Left lung (tissue), 10 donors: ENCODE data around the gene PLD2. TPM values are rescaled to one million over a fixed set of nuclear protein-coding genes. Genes with fewer than 3 reads are reported as not detected.
A peak's percentile ranks its signal among the peaks of the same experiment; 100 is the strongest.

ENCODE experiments used
- ATAC-seq: fragments of 200-7000 bp; cut with Tn5 transposase; one replicate; pipeline ENCODE4 v1.9.1; 2020; ENCODE audit warnings: moderate library complexity
- DNase-seq, 4 donors: peaks; one replicate each; pipeline ENCODE4 v3.0.0-alpha.2; 2013 to 2020
- H3K27ac ChIP-seq, 2 donors: fragments of 200-600 bp; sonication (generic) in 1 of 2; one replicate each; pipeline versions ENCODE4 v1.5.0 to v1.8.0; 2020 to 2021
- H3K27me3 ChIP-seq, 2 donors: fragments of 200-600 bp; sonication (generic) in 1 of 2; one replicate each; pipeline versions ENCODE4 v1.5.0 to v1.8.0; 2020 to 2021
- H3K36me3 ChIP-seq, 2 donors: fragments of 200-600 bp; sonication (generic) in 1 of 2; one replicate each; pipeline versions ENCODE4 v1.5.0 to v1.8.0; 2020 to 2021
- H3K4me1 ChIP-seq, 2 donors: fragments of 200-600 bp; one replicate each; pipeline ENCODE4 v1.8.0; 2021
- H3K4me3 ChIP-seq, 2 donors: fragments of 200-600 bp; sonication (generic) in 1 of 2; one replicate each; pipeline versions ENCODE4 v1.5.0 to v1.8.0; 2020 to 2021; ENCODE audit warnings: mild to moderate bottlenecking in 1 of 2
- H3K9me3 ChIP-seq, 2 donors: fragments of 200-600 bp; sonication (generic) in 1 of 2; one replicate each; pipeline versions ENCODE4 v1.5.0 to v1.8.0; 2020 to 2021
- intact Hi-C, 2 donors: fragments of 100-400 bp; cut with DNase I; formaldehyde crosslinking; loops; one replicate each; pipeline versions ENCODE4 v1.11.2 to v1.14.2; 2022
- polyA plus RNA-seq, 6 donors: library from polyadenylated mRNA; unstranded; fragments of 120-200 nt; gene quantifications; one replicate each; pipeline ENCODE4 v1.2.1, GENCODE V29; 2013; ENCODE audit not compliant: insufficient read length in 6 of 6
- total RNA-seq, 2 donors: library from RNA; stranded (reverse); fragmentation: NEBNext Ultra II Directional; extraction: Animal tissue kit (Norgen Biotek cat#: 25700); gene quantifications; one replicate each; pipeline ENCODE4 v1.2.1, GENCODE V29; 2021
- TF ChIP-seq, protein P1 (sequence below), 2 donors: fragments of 200-600 bp; sonication (generic) in 1 of 2; IDR thresholded peaks; one replicate each; pipeline versions ENCODE4 v1.5.0 to v1.8.0; 2021; ENCODE audit warnings: antibody characterized with exemption in 2 of 2
- donor health status: DM: no; HTN: yes; CAD: no.
- donor health status: DM: no; HTN: no; CAD: no.

PLD2 gene
- total and polyA plus RNA-seq, 8 donors = 30.0 to 70.0 (median 59.0) TPM

DNA sequence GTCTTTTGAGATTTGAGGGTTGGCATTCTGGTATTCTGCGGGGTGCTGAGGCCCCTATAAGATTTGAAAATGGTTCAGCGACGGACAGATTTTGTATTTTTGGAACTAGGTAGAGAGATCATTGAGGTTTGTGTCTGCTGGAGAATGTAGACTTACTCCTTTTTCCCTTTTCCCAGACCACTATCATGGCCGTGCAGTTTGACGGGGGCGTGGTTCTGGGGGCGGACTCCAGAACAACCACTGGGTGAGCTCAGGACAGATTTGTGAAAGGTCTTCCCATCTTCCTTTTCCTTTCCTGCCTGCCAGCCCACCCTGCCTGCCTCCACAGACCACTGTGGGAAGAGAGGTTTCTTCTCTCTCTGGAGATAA is 10.4 kb upstream of the PLD2 start:
- Histone ChIP-seq H3K9me3 (no peaks in the 10 kb centered on the region), H3K27ac (peak overlapping the region; percentile 57 to 66), H3K27me3 (peaks cover 0 to 10% of the 10 kb centered on the region in 2 donors), H3K4me3 (peak overlapping the region; percentile 60 to 89), H3K4me1 (peaks cover 7 to 12% of the 10 kb centered on the region in 2 donors), H3K36me3 (peaks cover 0 to 27% of the 10 kb centered on the region in 2 donors)
- intact Hi-C loops = no loop called here
- TF ChIP-seq, protein P1, sequence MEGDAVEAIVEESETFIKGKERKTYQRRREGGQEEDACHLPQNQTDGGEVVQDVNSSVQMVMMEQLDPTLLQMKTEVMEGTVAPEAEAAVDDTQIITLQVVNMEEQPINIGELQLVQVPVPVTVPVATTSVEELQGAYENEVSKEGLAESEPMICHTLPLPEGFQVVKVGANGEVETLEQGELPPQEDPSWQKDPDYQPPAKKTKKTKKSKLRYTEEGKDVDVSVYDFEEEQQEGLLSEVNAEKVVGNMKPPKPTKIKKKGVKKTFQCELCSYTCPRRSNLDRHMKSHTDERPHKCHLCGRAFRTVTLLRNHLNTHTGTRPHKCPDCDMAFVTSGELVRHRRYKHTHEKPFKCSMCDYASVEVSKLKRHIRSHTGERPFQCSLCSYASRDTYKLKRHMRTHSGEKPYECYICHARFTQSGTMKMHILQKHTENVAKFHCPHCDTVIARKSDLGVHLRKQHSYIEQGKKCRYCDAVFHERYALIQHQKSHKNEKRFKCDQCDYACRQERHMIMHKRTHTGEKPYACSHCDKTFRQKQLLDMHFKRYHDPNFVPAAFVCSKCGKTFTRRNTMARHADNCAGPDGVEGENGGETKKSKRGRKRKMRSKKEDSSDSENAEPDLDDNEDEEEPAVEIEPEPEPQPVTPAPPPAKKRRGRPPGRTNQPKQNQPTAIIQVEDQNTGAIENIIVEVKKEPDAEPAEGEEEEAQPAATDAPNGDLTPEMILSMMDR (IDR thresholded peaks at IDR 0.05) = no peak
- ATAC-seq = peak; percentile 48
- no peak for DNase-seq

DNA sequence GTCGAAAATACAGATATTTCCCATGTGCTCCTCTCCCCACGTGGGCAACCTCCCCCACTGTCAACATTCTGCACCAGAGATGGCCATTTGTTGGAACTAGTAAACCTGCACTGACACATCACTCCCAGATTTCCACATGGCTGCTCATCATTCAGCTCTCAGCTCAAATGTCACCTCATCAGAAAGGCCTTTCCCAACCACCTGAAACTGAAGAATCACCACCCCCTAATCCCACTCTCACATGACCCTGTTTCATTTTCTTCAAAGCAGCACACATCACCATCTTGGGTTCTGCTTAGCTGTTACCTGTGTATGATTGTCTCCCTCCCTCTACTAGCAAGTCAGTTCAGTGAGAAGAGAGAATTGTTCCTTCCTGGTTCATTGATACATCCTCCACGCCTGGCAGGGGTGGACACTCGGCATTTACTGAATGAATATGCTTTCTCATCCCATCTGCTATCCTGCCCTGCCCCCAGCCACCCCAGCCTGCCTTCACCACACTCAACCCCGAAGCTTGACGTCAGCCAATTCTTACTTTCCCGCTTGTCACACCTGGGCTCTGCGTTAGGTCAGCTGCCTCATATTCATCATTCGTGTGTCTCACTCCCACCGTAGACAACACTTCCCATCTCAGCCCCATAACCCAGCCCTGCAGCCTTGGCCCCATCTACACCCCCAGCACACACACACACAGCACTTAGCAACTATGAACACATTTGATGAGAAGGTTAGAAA is 6.3 kb upstream of the PLD2 start:
- Histone ChIP-seq H3K27ac (no peak overlapping the region), H3K4me3 (no peak overlapping the region), H3K9me3 (no peaks in the 10 kb centered on the region), H3K27me3 (peaks cover 0 to 8% of the 10 kb centered on the region in 2 donors), H3K4me1 (peaks cover 7 to 12% of the 10 kb centered on the region in 2 donors), H3K36me3 (peaks cover 0 to 27% of the 10 kb centered on the region in 2 donors)
- ATAC-seq (no peak), DNase-seq (no peak)
- intact Hi-C loops = no loop called here
- TF ChIP-seq, protein P1 (IDR thresholded peaks at IDR 0.05) = no peak

DNA sequence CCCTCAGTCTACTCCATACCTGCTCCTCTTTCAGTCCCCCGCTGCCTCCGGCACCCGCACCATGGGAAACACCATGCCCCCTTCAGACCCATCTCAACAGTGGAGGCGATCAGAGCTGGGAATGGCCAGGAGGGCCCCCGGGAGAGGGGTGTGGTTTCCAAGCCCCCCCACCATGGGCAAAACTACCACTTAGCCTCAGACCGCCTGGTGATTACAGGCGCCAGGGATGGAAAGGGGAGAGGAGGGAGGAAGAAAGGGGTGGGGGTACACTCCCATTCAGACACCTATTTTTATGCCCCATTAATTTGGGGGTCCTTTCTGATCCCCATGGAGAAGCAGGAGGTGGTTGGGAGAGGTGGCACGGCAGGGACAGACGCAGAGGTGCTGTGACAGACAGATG is 4.7 kb upstream of the PLD2 start, which contains the start of gene C17orf114:
Gene C17orf114 (minus strand): TSS at position 101 of the 400 bp plus-strand sequence.
- H3K4me3 ChIP-seq = no peak within 1 kb of the TSS
- DNase-seq (no peak), ATAC-seq (no peak)
- intact Hi-C loops = no loop called here
- TF ChIP-seq, protein P1 (IDR thresholded peaks at IDR 0.05) = no peak
- peaks cover 0 to 27% of the 10 kb centered on the region in 2 donors for H3K36me3 ChIP-seq
- no peaks in the 10 kb centered on the region for H3K9me3 ChIP-seq
- peaks cover 0 to 12% of the 10 kb centered on the region in 2 donors for H3K4me1 ChIP-seq
- H3K27ac ChIP-seq = no peak within 1 kb of the TSS
- H3K27me3 ChIP-seq = peaks cover 0 to 18% of the 10 kb centered on the region in 2 donors

DNA sequence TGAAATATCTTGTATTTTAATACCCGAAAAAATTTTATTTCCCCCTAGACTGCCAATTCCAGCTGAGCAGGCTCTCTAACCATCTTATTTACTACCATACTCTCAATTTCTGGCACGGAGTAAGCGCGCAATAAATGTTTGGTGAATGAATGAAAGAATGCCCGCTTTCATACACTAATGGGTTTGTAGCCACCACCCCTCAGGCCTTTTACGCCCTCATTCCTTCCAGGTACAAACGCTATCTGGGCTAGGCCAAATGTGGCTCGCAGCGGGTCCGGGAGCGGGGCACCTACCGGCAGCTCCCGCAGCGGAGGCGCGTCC is 536 bp upstream of the PLD2 start:
- peaks cover 10 to 24% of the 10 kb centered on the region in 2 donors for H3K4me1 ChIP-seq
- DNase-seq (no peak), ATAC-seq (no peak)
- peaks cover 0 to 31% of the 10 kb centered on the region in 2 donors for H3K27me3 ChIP-seq
- H3K9me3 ChIP-seq = no peaks in the 10 kb centered on the region
- H3K4me3 ChIP-seq = peak overlapping the region; percentile 63 to 79
- H3K27ac ChIP-seq = no peak overlapping the region
- H3K36me3 ChIP-seq = peaks cover 0 to 6% of the 10 kb centered on the region in 2 donors
- intact Hi-C loops = no loop called here
- TF ChIP-seq, protein P1 (IDR thresholded peaks at IDR 0.05) = no peak

DNA sequence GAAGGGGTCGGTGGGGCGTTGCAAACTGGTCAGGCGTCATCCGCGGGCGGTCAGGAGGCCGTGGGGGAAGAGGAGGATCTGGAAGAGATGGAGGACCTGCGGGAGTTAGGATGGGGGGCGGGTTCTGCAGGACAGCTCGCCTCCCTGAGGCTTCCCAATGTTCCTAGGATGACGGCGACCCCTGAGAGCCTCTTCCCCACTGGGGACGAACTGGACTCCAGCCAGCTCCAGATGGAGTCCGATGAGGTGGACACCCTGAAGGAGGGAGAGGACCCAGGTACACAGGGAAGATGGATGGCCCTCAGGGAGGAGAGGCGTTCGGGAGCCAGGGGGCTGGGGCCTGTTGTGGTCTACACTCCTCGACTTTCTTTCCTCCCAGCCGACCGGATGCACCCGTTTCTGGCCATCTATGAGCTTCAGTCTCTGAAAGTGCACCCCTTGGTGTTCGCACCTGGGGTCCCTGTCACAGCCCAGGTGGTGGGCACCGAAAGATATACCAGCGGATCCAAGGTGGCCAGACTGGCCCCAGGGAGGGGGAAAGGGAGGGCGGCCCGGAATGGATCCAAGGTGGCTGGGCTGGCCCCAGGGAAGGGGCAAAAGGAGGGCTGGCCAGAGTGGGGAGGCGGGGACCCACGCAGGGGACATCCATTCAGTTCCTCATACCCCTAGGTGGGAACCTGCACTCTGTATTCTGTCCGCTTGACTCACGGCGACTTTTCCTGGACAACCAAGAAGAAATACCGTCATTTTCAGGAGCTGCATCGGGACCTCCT is 839 bp downstream of the PLD2 start:
- Histone ChIP-seq H3K27me3 (peaks cover 0 to 31% of the 10 kb centered on the region in 2 donors), H3K4me3 (peak overlapping the region; percentile 63 to 79), H3K27ac (peak overlapping the region in 1 of 2 donors; percentile 78), H3K4me1 (peaks cover 10 to 24% of the 10 kb centered on the region in 2 donors), H3K9me3 (no peaks in the 10 kb centered on the region), H3K36me3 (peaks cover 0 to 6% of the 10 kb centered on the region in 2 donors)
- TF ChIP-seq, protein P1 (IDR thresholded peaks at IDR 0.05) = no peak
- ATAC-seq = peak; percentile 15
- DNase-seq = no peak
- intact Hi-C loops = no loop called here
